Measurements from ENCODE around the gene RNF148. TPM values are rescaled to one million over a fixed set of nuclear protein-coding genes. Genes with fewer than 3 reads are reported as not detected.
A peak's percentile ranks its signal among the peaks of the same experiment; 100 is the strongest.

Gene RNF148
- total and polyA plus RNA-seq, 2 experiments from 2014 or later: 2.2 TPM; not detected in 1

GRCh38 chr7:122653685-122654084 is 49.0 kb downstream of the RNF148 start:
- no peak overlapping the region for H3K4me3 Mint-ChIP-seq
- Histone ChIP-seq H3K4me1 (ENCODE audit: insufficient read depth) (no peaks in the 10 kb centered on the region), H4K20me1 (replicated peaks; ENCODE audit: insufficient read depth) (no peaks in the 10 kb centered on the region), H2AFZ (no peak overlapping the region), H3K79me2 (replicated peaks; ENCODE audit: insufficient read depth) (no peaks in the 10 kb centered on the region), H3F3A (replicated peaks; ENCODE audit: low read depth) (no peaks in the 10 kb centered on the region), H3K27ac (ENCODE audit: low read depth) (no peak overlapping the region), H3K9me2 (ENCODE audit: insufficient read depth) (no peaks in the 10 kb centered on the region; the same call in 1 of the 2 replicates), H3K27me3 (ENCODE audit: insufficient read depth) (no peaks in the 10 kb centered on the region), H3K36me3 (ENCODE audit: insufficient read depth) (no peaks in the 10 kb centered on the region), H3K4me2 (no peak overlapping the region), H3K4me3 (no peak overlapping the region)
- DNase-seq (ENCODE audit: low spot score) (no peak), ATAC-seq (no peak)
- H3K27ac Mint-ChIP-seq: no peak overlapping the region
- H3K27me3 Mint-ChIP-seq (ENCODE audit: insufficient read depth, low read depth, poor library complexity): no peaks in the 10 kb centered on the region
- peaks cover 5% of the 10 kb centered on the region; the same call in 2 of the 3 replicates for H3K4me1 Mint-ChIP-seq
- H3K36me3 Mint-ChIP-seq (ENCODE audit: low read depth): peaks cover 11% of the 10 kb centered on the region; the same call in 2 of the 3 replicates
- H3K9me3 Mint-ChIP-seq: peaks cover 8% of the 10 kb centered on the region; the same call in 2 of the 3 replicates
- no peak for TF ChIP-seq JUNB (IDR thresholded peaks at IDR 0.05; ENCODE audit: unreplicated experiment)
- no peak for TF ChIP-seq EZH2 (IDR thresholded peaks at IDR 0.05; ENCODE audit: low read depth, unreplicated experiment)
- no peak for TF ChIP-seq ETS1 (IDR thresholded peaks at IDR 0.05)
- TF ChIP-seq CTCF (conservative IDR thresholded peaks at IDR 0.05; ENCODE audit: low read depth in 2 of 2): no peak
- no peak for TF ChIP-seq CREB1 (CRISPR knock-in tag; IDR thresholded peaks at IDR 0.05; ENCODE audit: low read depth)
- no peak for TF ChIP-seq STAT1 (IDR thresholded peaks at IDR 0.05; ENCODE audit: unreplicated experiment)

- Histone ChIP-seq H3K27ac (ENCODE audit: low read depth) (no peak overlapping the region), H3K4me1 (ENCODE audit: insufficient read depth) (no peaks in the 10 kb centered on the region), H3F3A (replicated peaks; ENCODE audit: low read depth) (no peaks in the 10 kb centered on the region), H3K4me3 (no peak overlapping the region), H3K36me3 (ENCODE audit: insufficient read depth) (no peaks in the 10 kb centered on the region), H3K4me2 (no peak overlapping the region; the same call in 1 of the 2 replicates), H2AFZ (no peak overlapping the region), H3K79me2 (replicated peaks; ENCODE audit: insufficient read depth) (no peaks in the 10 kb centered on the region), H3K27me3 (ENCODE audit: insufficient read depth) (no peaks in the 10 kb centered on the region), H4K20me1 (replicated peaks; ENCODE audit: insufficient read depth) (no peaks in the 10 kb centered on the region), H3K9me2 (ENCODE audit: insufficient read depth) (peaks cover 4% of the 10 kb centered on the region; the same call in 1 of the 2 replicates)
- ATAC-seq: no peak
- peaks cover 11% of the 10 kb centered on the region; the same call in 2 of the 3 replicates for H3K36me3 Mint-ChIP-seq (ENCODE audit: low read depth)
- peaks cover 5% of the 10 kb centered on the region; the same call in 2 of the 3 replicates for H3K4me1 Mint-ChIP-seq
- no peaks in the 10 kb centered on the region for H3K27me3 Mint-ChIP-seq (ENCODE audit: insufficient read depth, low read depth, poor library complexity)
- DNase-seq (ENCODE audit: low spot score): no peak
- no peak overlapping the region for H3K4me3 Mint-ChIP-seq
- peak overlapping the region; percentile 37; the same call in 1 of the 2 replicates for H3K27ac Mint-ChIP-seq
- H3K9me3 Mint-ChIP-seq: peaks cover 8% of the 10 kb centered on the region; the same call in 2 of the 3 replicates
- TF ChIP-seq CTCF (conservative IDR thresholded peaks at IDR 0.05; ENCODE audit: low read depth in 2 of 2) (no peak), STAT1 (IDR thresholded peaks at IDR 0.05; ENCODE audit: unreplicated experiment) (no peak), CREB1 (CRISPR knock-in tag; IDR thresholded peaks at IDR 0.05; ENCODE audit: low read depth) (no peak), ETS1 (IDR thresholded peaks at IDR 0.05) (no peak), NANOG (IDR thresholded peaks at IDR 0.05; ENCODE audit: borderline replicate concordance) (no peak), ZNF462 (CRISPR knock-in tag; IDR thresholded peaks at IDR 0.05) (no peak)
Measured at GRCh38 chr7:122652876-122653275, 49.8 kb downstream of the RNF148 start.
